SIG-M5 treated with dmso at 0.1 percent for 504 hours (cell line): ENCODE measurements around the gene SCTR.
"Not testable (repeated sequence)": the region's sequence is repeated elsewhere in the genome, so short reads cannot be mapped to it uniquely, and the experiment has no call there.

Source experiments
- DNase-seq: peaks from one replicate; lab custom pipeline; 2025; ENCODE audit not compliant: unreplicated experiment; lab: John Stamatoyannopoulos, UW

SCTR gene

GRCh38 chr2:119417908-119418307, 106.4 kb downstream of the SCTR start:
- no peak for DNase-seq

- DNase-seq, result no peak
Measured at GRCh38 chr2:119416299-119416923, 107.9 kb downstream of the SCTR start.

- DNase-seq, result no peak
Measured at GRCh38 chr2:119415630-119416029, 108.7 kb downstream of the SCTR start.

GRCh38 chr2:119414894-119415293, 109.4 kb downstream of the SCTR start:
- DNase-seq, result no peak

GRCh38 chr2:119409506-119409905, 114.8 kb downstream of the SCTR start:
- no peak for DNase-seq

- no peak for DNase-seq
Measured at GRCh38 chr2:119408221-119408619, 116.1 kb downstream of the SCTR start.

GRCh38 chr2:119407430-119408220, 116.7 kb downstream of the SCTR start:
- DNase-seq, result peak; percentile 43

- no peak for DNase-seq
Measured at GRCh38 chr2:119405151-119405550, 119.1 kb downstream of the SCTR start.

- DNase-seq, result not testable (repeated sequence)
Measured at GRCh38 chr2:119403618-119404017, 120.7 kb downstream of the SCTR start.

- DNase-seq, result peak; percentile 54
Measured at GRCh38 chr2:119402645-119403560, 121.4 kb downstream of the SCTR start.

GRCh38 chr2:119402106-119402505, 122.2 kb downstream of the SCTR start:
- no peak for DNase-seq

- no peak for DNase-seq
Measured at GRCh38 chr2:119397196-119397595, 127.1 kb downstream of the SCTR start.

GRCh38 chr2:119393971-119394748, 130.1 kb downstream of the SCTR start:
- no peak for DNase-seq
